Activated CD4-positive, alpha-beta T cell treated with anti-CD3 and anti-CD28 coated beads, Interleukin-2, amount 50 U/mL, for 1 hour (primary cell): Measurements from ENCODE around the gene DEPP1.

Experiments used
- DNase-seq: peaks from one replicate; pipeline ENCODE4 v3.0.0-alpha.2; 2020

Gene DEPP1

GRCh38 chr10:44977287-44978212 is 1.1 kb downstream of the DEPP1 start:
- no peak for DNase-seq

DNA sequence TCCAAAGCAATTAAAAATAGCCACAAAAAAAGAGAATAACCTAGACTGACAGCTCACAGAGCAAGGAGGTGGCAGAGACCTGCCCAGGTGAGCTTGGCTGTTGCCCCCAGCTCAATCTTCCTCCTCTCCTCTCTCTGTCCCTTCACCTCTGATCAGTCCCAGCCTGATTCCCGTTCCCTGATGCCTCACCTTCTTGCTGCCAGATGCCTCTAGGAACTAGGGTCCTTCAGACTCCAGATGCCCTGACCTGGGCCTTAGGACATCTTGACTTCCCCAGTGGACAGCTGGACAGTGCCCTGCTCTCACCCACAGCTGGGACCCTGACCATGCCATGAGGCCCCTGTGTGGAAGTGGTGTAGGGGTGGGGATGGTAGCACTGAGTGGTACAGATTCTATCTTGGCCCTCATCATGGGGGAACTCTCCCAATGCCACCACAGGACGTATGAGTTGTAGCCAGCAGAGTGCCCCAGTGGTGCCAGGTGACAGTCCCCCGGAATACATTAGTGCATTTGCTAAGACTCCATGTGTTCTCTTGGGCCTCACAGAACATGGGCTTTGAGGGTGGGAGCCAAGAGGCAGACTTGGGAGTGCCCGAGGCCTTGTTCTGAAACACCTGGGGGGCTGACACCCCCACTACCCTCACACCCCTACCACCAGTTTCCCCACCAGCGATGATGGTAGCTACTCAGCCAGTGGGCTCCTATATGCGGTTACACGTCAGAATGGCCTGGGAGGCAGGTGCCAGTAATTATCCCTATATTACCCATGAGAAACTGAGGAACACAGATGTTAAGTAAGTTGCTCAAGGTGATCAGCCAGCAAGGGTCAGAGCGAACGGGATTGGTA is 2.0 kb downstream of the DEPP1 start:
- no peak for DNase-seq

GRCh38 chr10:44975431-44976331 is 2.9 kb downstream of the DEPP1 start:
- DNase-seq: no peak

DNA sequence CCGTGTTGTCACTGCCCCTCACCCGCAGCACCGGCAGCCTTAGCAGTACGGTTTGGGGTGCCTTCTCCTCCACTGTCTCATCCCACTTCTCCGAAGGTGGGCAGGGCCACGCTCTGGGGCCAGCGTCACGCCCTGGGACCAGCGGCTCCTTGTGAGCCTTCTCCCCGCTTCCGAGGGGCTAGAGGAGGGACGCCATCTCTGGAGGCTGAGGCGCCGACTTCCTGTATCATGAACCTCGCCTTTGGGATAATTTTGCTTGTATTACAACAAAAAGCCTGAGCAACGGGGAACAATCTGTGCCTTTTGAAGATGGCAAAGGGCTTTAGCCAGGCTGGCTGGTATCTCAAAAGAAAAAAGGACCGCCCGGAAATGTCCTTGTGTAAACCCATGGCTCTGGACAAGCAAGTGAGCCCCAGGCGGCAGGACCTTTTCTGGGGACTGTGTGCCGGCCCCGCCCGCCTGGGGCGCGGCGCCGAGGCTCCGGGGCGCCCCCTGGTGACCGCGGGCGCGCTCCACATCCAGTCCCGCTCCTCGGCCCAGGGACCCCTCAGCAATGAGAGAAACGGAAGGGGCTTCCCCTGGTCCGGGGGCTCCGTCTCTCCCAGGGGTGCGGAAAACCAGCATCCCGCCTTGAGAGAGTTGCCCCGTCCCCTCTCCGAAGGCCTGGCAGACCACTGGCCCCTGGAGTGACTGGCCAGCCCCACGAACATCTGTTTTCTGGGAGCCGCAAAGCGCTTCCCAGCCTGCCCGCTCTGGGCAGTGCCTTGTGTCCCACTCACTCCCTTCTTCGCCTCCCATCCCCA is 3.8 kb downstream of the DEPP1 start:
- peak; percentile 57 for DNase-seq

DNA sequence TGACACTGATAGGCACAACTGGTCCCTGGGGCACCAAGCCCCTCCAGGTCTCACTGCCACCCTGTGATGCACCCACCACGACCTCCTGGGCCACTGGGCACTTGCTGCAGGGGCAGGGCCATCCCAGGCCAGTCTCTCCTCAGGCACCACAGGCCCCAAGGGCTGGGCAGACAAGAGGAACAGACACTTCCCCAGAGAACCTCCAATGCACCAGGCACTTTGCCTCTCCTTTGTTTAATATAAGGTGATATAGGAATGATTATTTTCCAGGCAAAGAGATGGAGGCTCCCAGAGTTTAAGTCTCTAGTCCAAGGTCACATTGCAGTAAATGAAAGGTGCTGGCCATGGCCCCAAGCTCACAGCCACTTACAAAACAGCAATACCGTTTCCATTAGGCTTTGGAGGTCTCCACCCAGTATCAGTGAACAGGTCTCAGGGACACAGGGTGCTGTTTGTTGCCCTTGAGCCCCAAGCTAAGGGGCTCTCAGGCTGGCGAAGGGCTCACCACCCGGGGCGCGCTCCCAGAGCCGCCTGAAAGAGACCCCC is 4.5 kb downstream of the DEPP1 start:
- no peak for DNase-seq

DNA sequence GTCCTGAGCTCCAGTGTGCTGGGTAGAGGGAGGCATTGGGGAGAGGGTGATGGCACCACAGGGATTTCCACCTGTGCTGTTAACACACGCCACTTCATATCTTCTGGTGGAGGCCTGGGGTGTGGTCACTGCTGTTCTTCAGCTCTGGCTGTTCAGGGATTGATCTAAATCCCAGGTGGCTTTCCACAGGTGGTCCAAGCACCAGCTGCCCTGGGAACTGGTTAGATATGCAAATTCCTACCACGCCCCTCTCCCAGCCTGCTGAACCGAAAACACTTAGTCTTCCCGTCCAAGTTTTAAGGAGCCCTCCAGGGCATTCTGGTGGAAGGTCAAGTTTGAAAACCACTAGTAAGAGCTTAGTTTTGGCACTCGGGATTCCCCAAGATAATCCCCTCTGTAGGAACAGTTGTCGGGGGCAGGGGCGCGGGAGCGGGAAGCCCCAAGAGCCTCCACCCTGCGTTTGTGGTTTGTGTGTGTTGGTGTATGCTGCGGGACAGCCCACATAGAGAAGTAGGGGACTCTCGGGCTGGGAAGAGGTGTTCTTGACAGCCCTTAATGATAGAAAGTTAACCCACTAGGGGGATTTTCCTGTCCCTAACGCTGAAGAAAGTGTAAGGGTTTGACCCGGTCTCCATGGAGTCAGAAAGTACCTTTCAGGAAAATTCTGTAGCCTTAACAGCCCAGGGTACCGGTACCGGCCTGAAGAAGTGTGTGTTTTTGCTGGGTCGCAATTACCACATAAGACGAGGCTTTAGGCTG is 5.1 kb downstream of the DEPP1 start:
- DNase-seq: no peak

DNA sequence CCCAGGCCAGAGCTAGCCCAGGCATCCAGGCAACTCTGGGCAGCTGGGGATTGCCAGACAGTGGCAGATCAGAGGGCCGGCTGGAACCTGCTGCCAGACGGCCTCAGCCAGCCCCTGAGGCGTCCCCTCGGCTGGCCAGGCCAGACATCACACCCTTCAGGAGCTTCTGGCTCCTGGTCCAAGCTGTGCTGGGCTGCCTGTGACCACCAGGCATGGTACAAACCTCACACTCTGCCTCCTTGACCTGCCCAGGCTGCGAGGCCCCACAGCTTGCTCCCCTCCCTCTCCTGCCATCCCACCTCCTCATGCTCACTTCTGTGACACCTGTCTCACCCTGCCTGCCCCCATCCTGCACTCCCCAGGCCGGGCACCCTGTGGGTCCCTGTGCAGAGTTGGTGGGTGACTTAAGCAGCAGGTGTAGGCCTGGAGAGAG is 5.7 kb downstream of the DEPP1 start:
- no peak for DNase-seq

DNA sequence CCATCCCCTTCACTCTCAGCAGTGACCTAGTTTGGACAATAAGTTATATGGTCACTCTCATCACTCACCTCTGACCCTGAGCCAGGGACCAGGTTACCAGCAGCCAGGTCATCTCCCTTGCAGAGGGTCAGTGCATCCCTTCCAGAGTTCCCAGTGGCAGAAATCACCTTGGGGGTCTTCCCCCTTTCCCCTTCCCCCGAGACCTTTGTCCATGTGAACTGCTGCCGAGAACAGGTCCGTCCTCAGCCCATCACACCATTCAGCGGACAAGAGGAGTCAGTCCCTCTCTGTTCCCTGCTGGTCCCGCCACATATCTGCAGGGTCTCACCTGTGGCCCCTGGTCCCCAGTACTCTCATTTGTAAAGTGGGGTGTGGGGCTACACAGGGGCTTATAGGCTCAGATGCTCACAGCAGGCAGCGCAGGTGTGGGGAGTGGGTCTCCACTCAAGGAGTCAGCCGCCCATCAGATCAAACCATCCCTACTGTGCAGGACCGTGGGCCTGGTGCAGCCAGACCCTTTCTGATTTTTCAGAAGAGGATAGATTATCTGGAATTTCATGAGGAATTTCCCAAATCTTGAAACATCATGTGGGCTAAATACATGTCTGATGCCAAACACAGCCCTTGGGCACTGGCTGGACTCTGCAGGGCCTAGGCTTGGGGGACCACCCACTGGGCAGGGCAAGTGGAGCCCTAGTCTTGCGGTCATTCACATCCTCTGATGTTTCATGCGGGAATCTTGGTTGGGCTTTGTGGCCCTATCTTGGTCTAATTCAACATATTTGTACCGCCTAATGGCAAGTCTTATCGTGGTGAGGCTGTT is 6.5 kb downstream of the DEPP1 start:
- no peak for DNase-seq

- DNase-seq: no peak
Observed at GRCh38 chr10:44971434-44971833, 7.2 kb downstream of the DEPP1 start.

GRCh38 chr10:44970812-44971395 is 7.7 kb downstream of the DEPP1 start:
- DNase-seq: no peak

DNA sequence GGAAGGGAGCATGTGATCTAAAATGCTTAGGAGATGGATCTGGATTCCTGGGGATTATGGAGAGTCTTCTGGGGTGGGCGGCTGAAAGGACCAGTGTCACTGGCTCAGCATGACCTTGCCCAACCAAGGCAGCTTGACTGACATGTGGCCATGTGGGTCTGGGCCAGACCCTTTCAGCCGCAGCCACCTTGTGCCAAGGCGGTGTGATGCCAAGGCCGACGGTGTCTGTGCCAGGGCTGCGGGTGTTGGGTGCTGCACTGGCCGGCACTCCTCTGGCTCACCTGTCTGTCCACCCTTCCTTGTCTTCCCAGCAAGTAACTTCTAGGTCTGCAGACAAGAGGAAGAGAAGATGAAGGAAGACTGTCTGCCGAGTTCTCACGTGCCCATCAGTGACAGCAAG is 8.8 kb downstream of the DEPP1 start:
- DNase-seq: no peak

- no peak for DNase-seq
Observed at GRCh38 chr10:44968500-44969400, 9.9 kb downstream of the DEPP1 start.

DNA sequence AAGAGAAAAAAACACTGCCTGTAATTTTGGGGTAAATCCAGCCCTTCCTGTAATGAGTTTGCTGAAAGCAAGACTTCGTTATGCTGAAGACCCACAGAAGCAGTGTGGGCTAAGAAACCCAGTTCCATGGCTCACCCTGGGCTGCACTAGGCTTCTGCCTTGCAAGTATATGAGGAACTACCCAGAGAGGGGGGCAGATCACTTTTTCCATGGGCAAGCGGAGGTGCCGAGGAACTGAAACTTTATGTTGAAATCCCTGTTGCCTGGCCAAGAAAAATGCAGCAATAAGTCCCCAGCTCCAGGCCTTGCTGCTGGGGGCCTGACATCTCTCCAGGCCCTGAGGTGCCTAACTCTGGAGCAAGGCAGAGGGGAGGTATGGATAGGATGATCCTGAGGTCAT is 10.5 kb downstream of the DEPP1 start:
- DNase-seq: no peak

- no peak for DNase-seq
Observed at GRCh38 chr10:44967616-44968015, 11.0 kb downstream of the DEPP1 start.

DNA sequence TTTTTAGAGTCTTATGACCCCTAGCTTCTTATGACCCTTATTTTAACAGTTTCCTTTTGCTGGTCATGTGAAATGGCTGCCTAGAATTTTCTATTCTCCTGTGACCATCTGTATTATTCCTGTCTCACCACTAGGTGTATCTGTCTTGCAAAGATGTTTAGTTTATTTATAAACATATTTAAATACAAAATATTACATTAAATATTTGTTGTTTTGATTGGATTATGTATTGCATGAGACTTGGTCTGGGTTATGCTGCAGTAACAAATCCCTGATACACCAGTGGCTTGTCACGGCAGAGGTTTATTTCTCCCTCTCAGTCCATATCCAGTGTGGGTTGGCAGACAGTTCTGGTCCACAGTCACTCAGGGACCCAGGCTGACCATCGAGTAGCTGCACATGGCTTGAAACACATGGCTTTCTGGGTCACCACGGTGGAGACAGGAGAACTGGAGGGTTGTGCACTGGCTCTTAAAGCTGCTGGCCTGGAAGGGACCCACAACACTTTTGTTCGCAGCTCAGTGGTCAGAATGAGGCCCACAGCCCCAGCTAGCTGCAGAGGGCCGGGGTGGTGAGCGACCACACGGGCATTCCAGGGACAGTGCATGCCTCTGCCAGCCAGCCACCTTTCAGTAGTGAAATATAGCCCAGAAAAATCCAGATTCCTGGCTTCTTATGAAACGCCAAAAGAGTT is 11.6 kb downstream of the DEPP1 start:
- DNase-seq: no peak

DNA sequence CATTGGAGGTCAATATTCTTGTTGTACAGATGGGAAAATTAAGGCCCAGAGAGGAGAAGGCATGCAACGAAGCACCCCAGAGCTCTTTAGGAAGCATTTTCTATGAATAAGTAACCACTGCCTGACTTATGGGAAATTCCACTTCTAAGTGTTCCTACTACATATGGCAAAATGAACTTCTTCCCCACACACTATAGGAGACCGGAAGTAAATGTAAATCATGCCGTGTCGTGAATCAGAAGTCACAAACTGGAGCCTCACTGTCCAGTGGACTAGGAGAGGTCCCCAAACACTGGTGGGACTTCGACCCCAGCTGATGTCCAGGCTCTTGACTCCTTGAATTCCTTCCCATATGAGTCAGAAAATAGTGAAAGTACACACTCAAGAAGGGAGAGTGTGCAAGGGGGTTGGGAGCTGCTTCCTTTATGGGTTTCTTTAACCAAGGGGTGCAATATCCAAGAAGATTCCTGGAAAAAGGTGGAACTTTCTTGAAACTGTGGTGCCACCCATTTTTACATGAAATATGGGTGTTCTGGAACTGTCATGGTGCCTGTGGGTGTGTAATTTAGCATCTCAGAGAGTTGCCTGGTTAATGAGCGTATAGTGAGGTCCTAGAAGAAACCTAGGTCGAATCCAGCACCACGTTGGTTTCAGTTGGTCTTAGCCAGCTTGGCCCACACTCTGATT is 12.3 kb downstream of the DEPP1 start:
- no peak for DNase-seq

- DNase-seq: no peak
Observed at GRCh38 chr10:44965651-44966097, 12.9 kb downstream of the DEPP1 start.
